Natural killer cell treated with Interleukin-12 subunit alpha and Interleukin-12 subunit beta and Interleukin-15 and Interleukin-18, amount 100 ng/mL, for 72 hours (primary cell): Measurements from ENCODE around the gene PPP1R12B. TPM values are rescaled to one million over a fixed set of nuclear protein-coding genes. Genes with fewer than 3 reads are reported as not detected.
"Not testable (repeated sequence)": the region's sequence is repeated elsewhere in the genome, so short reads cannot be mapped to it uniquely, and the experiment has no call there.

Experiments
- ATAC-seq, 2 donors: fragments of 150-1000 bp; cut with Tn5 transposase in 1 of 2; sonication (Bioruptor Pico), chemical (Tn5 transposase) in 1 of 2; 2 replicates each; pipeline ENCODE4 v1.10.0; 2021
- DNase-seq: peaks from one replicate; pipeline ENCODE4 v3.0.0; 2022; ENCODE audit warnings: low spot score
- H3K27ac Mint-ChIP-seq, 2 donors: 1 replicate in 1 of 2; 2 replicates in 1 of 2; pipeline ENCODE4 v1.8.0; 2022; ENCODE audit warnings: mixed read lengths in 2 of 2, mild to moderate bottlenecking in 1 of 2, moderate library complexity in 1 of 2
- H3K27me3 Mint-ChIP-seq, 2 donors: 1 replicate in 1 of 2; 2 replicates in 1 of 2; pipeline ENCODE4 v1.8.0; 2022; ENCODE audit warnings: mixed read lengths in 2 of 2
- H3K36me3 Mint-ChIP-seq: one replicate; pipeline ENCODE4 v1.8.0; 2022; ENCODE audit warnings: mixed read lengths
- H3K4me1 Mint-ChIP-seq, 2 donors: 1 replicate in 1 of 2; 2 replicates in 1 of 2; pipeline ENCODE4 v1.8.0; 2022; ENCODE audit warnings: low read depth in 2 of 2, mixed read lengths in 2 of 2, mild to moderate bottlenecking in 1 of 2
- H3K4me3 Mint-ChIP-seq: one replicate; pipeline ENCODE4 v1.8.0; 2022; ENCODE audit warnings: mixed read lengths
- H3K9me3 Mint-ChIP-seq: 2 replicates; pipeline ENCODE4 v1.8.0; 2022; ENCODE audit warnings: mixed read lengths
- total RNA-seq, 2 donors: library from RNA; stranded (reverse); gene quantifications; one replicate each; pipeline ENCODE4 v1.2.3, GENCODE V29; 2022

Gene PPP1R12B
- total RNA-seq, 2 donors from 2014 or later = 27.1 to 51.8 TPM

GRCh38 chr1:202553560-202554038 lies 205.1 kb downstream of the PPP1R12B start:
- no peak for ATAC-seq
- Mint-ChIP-seq H3K4me1 (no peaks in the 10 kb centered on the region), H3K27ac (no peak overlapping the region)

DNA sequence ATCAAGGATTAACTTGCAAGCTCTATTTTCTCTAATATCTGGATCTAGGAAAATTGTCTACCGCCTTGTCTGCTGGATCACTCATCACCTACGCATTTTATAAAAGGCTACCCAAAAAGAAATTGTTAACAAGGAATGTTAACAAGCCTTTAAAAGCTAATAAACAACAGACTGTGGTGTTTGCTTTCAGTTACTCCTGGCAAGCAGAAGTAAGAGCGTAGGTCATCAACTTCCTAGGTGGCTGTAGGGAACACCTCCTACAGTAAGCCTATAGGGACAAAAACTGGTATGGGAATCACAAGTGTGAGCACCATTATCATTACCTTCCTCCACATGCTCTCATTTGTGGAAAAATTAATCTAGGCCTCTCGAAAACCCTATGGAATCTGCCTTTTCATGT lies 206.1 kb downstream of the PPP1R12B start:
- H3K4me1 Mint-ChIP-seq, H3K27ac Mint-ChIP-seq, H3K4me3 Mint-ChIP-seq, H3K36me3 Mint-ChIP-seq, H3K27me3 Mint-ChIP-seq, ATAC-seq, H3K9me3 Mint-ChIP-seq, DNase-seq: not testable (repeated sequence)

More at GRCh38 chr1:202553560-202554038, 205.1 kb downstream of the PPP1R12B start:
- Mint-ChIP-seq H3K36me3 (no peaks in the 10 kb centered on the region), H3K27me3 (no peaks in the 10 kb centered on the region), H3K4me3 (no peak overlapping the region), H3K9me3 (no peaks in the 10 kb centered on the region)
- no peak for DNase-seq

- H3K4me3 Mint-ChIP-seq, H3K27me3 Mint-ChIP-seq, H3K9me3 Mint-ChIP-seq, H3K36me3 Mint-ChIP-seq, H3K27ac Mint-ChIP-seq, ATAC-seq, H3K4me1 Mint-ChIP-seq, DNase-seq: not testable (repeated sequence)
Measured at GRCh38 chr1:202556037-202556436, 207.5 kb downstream of the PPP1R12B start.

DNA sequence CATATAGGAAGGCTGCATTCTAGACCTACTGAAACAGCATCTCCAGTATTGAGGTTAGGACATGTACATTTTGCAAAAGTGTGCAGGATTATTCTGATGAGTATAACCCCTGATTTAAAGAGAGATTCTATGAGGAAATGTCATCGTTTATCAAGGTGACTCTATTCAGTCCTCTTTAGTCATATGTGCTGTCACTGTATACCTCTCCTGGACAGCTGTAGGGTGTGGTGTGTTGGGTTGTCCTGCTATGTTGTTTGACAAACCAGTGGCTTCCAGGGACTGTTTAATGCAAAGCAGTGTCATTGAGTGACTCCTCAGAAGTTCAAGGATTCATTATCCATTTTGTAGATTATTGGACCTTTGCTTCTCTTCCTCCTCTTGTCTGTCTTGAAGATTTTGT lies 209.2 kb downstream of the PPP1R12B start:
- not testable (repeated sequence) for H3K4me1 Mint-ChIP-seq, H3K36me3 Mint-ChIP-seq, ATAC-seq, H3K27ac Mint-ChIP-seq, DNase-seq, H3K4me3 Mint-ChIP-seq, H3K27me3 Mint-ChIP-seq, H3K9me3 Mint-ChIP-seq

- no peaks in the 10 kb centered on the region for H3K36me3 Mint-ChIP-seq
- no peaks in the 10 kb centered on the region for H3K27me3 Mint-ChIP-seq
- no peak for ATAC-seq
- H3K9me3 Mint-ChIP-seq = no peaks in the 10 kb centered on the region
- peaks cover 15 to 28% of the 10 kb centered on the region in 2 donors for H3K4me1 Mint-ChIP-seq
- H3K27ac Mint-ChIP-seq = peak overlapping the region; percentile 13 to 23
- no peak for DNase-seq
- H3K4me3 Mint-ChIP-seq = peak overlapping the region; percentile 20
Measured at GRCh38 chr1:202561240-202561639, 212.7 kb downstream of the PPP1R12B start.

DNA sequence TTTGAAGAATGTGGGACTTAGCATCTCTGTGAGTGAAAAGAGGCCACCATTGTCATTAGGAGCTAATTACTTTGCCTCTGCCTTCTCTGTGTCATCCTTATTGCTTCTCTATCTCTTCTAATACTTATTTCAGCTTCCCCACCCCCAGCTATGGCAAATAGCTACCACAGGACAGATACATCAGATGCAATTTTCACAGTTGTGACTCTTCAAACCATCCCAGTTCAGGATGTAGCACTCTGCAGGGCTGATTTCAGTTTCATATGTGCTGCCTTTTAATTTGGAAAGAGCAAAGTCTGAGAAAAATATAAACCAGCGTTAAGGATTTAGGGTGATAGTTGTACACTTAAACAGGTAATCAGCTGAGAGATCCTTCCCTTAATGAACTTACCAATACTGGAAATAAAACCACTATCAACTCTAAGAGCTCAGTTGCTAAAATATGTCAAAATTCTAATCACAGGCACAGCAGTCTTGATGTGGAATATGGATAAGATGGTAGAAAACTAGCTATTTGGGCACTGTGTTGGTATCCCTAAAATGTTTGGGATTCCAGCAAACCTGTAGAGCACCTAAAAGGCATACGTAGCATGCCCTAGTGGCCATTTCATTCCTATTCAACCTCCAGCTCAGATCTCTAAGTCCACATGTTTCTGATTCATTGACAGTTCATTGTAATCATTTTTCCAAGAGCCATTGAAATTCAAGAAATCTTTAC lies 213.4 kb downstream of the PPP1R12B start:
- no peak for DNase-seq
- Mint-ChIP-seq H3K4me1 (peaks cover 18 to 29% of the 10 kb centered on the region in 2 donors), H3K27ac (peak overlapping the region; percentile 13 to 23), H3K9me3 (no peaks in the 10 kb centered on the region), H3K36me3 (no peaks in the 10 kb centered on the region), H3K27me3 (no peaks in the 10 kb centered on the region), H3K4me3 (peak overlapping the region; percentile 20)
- peak; percentile 76 to 83 for ATAC-seq

DNA sequence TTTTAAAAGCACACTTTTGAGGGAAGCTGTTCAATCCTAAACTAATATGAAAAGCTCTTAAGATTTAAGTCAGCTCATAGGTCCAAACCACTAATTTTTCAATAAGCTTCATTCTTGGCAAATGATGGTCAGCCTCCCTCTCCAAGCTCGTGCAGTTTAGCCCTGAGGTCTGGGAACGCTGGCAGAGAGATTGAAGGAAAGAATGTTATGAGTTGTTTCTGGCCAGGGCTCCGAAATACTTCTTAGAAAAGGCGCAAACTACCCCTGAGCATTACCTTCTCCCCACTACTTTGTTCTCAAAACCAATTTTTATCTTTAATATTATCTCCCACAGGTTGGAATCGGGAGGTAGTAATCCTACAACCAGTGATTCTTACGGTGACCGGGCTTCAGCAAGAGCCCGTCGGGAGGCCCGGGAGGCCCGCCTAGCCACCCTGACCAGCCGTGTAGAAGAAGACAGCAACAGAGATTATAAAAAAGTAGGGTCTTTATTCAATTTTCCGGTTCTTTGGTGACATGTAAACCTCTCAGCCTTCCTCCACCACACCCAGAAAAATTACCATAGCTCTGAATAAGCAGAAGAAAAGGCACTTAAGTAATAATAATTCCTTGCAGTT lies 214.1 kb downstream of the PPP1R12B start:
- no peaks in the 10 kb centered on the region for H3K27me3 Mint-ChIP-seq
- H3K4me3 Mint-ChIP-seq = no peak overlapping the region
- H3K36me3 Mint-ChIP-seq = no peaks in the 10 kb centered on the region
- peak overlapping the region; percentile 23 to 36 for H3K27ac Mint-ChIP-seq
- no peaks in the 10 kb centered on the region for H3K9me3 Mint-ChIP-seq
- H3K4me1 Mint-ChIP-seq = peaks cover 21 to 35% of the 10 kb centered on the region in 2 donors
- DNase-seq (no peak), ATAC-seq (no peak)

- no peak for ATAC-seq
- Mint-ChIP-seq H3K27me3 (no peaks in the 10 kb centered on the region), H3K4me3 (no peak overlapping the region), H3K27ac (peak overlapping the region in 1 of 2 donors; percentile 38), H3K9me3 (no peaks in the 10 kb centered on the region), H3K4me1 (peaks cover 21 to 35% of the 10 kb centered on the region in 2 donors), H3K36me3 (peaks cover 4% of the 10 kb centered on the region)
- DNase-seq = no peak
Measured at GRCh38 chr1:202563818-202564217, 215.3 kb downstream of the PPP1R12B start.

DNA sequence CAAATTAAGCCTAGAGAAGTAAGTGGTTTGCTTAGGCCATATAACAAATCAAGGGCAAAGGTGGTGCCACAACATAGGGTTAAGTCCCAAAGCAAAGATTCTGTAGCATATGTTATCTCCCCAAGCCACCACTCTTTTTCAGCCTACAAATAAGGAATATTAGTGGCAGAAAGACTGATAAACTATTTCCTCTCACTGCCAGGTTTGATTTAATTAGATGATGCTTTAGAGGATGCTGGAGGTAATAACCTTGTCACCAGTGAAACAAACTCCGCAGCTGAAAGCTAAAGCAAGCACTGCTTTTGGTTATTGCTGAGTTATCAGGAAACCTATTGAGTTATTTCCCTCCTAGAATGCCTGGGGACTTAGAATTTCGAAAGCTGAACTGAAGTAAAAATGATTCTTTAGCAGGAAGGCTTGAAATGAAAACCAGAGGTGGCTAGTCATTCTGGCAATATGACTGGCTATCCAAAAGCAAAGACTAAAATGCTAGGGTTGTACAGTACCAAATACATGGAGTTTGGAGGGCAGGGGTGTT lies 216.5 kb downstream of the PPP1R12B start:
- Mint-ChIP-seq H3K27me3 (no peaks in the 10 kb centered on the region), H3K9me3 (no peaks in the 10 kb centered on the region), H3K36me3 (peaks cover 4% of the 10 kb centered on the region), H3K27ac (peak overlapping the region in 1 of 2 donors; percentile 38), H3K4me3 (peak overlapping the region; percentile 5), H3K4me1 (peaks cover 21 to 35% of the 10 kb centered on the region in 2 donors)
- ATAC-seq (peak in 1 of 2 donors; percentile 63), DNase-seq (no peak)

GRCh38 chr1:202565890-202566602 lies 217.5 kb downstream of the PPP1R12B start:
- DNase-seq (no peak), ATAC-seq (peak in 1 of 2 donors; percentile 54)

DNA sequence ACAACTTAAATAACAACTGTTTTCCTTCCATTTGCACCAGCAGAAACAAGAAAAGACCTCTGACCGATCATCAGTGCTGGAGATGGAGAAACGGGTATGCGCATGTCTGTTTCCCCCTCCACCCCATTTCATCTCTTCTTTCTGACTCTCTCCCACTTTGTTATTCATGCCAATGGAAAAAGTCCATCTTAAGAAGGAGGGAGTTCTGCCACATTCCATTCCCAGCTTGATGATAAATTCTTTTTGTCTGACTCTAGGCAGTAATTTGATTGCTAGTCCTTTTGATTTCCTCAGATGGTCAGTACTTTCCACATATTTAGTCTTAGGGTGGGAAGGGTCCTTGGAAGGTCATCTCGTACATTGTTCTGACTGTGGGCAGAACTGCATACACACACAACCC lies 219.2 kb downstream of the PPP1R12B start:
- Mint-ChIP-seq H3K27ac (no peak overlapping the region), H3K27me3 (no peaks in the 10 kb centered on the region), H3K9me3 (no peaks in the 10 kb centered on the region), H3K4me3 (no peak overlapping the region), H3K4me1 (peaks cover 14 to 25% of the 10 kb centered on the region in 2 donors), H3K36me3 (peaks cover 7% of the 10 kb centered on the region)
- no peak for ATAC-seq
- DNase-seq = no peak

More at GRCh38 chr1:202565890-202566602, 217.5 kb downstream of the PPP1R12B start:
- H3K4me3 Mint-ChIP-seq = peak overlapping the region; percentile 18
- no peaks in the 10 kb centered on the region for H3K27me3 Mint-ChIP-seq
- H3K36me3 Mint-ChIP-seq = peaks cover 4% of the 10 kb centered on the region
- H3K27ac Mint-ChIP-seq = peak overlapping the region; percentile 27 to 38
- H3K4me1 Mint-ChIP-seq = peaks cover 19 to 35% of the 10 kb centered on the region in 2 donors
- H3K9me3 Mint-ChIP-seq = no peaks in the 10 kb centered on the region

GRCh38 chr1:202568410-202568809 lies 219.9 kb downstream of the PPP1R12B start:
- no peak for ATAC-seq
- peaks cover 13% of the 10 kb centered on the region for H3K36me3 Mint-ChIP-seq
- H3K27ac Mint-ChIP-seq = no peak overlapping the region
- no peaks in the 10 kb centered on the region for H3K27me3 Mint-ChIP-seq
- H3K4me3 Mint-ChIP-seq = no peak overlapping the region
- no peaks in the 10 kb centered on the region for H3K9me3 Mint-ChIP-seq
- peaks cover 14 to 25% of the 10 kb centered on the region in 2 donors for H3K4me1 Mint-ChIP-seq
- no peak for DNase-seq

GRCh38 chr1:202568826-202569225 lies 220.3 kb downstream of the PPP1R12B start:
- no peak for ATAC-seq
- Mint-ChIP-seq H3K36me3 (peaks cover 15% of the 10 kb centered on the region), H3K9me3 (no peaks in the 10 kb centered on the region), H3K27ac (no peak overlapping the region), H3K4me3 (no peak overlapping the region), H3K4me1 (peaks cover 14 to 25% of the 10 kb centered on the region in 2 donors), H3K27me3 (no peaks in the 10 kb centered on the region)
- DNase-seq = no peak
